ENCODE data around the gene KREMEN2.

The KREMEN2 gene

DNA sequence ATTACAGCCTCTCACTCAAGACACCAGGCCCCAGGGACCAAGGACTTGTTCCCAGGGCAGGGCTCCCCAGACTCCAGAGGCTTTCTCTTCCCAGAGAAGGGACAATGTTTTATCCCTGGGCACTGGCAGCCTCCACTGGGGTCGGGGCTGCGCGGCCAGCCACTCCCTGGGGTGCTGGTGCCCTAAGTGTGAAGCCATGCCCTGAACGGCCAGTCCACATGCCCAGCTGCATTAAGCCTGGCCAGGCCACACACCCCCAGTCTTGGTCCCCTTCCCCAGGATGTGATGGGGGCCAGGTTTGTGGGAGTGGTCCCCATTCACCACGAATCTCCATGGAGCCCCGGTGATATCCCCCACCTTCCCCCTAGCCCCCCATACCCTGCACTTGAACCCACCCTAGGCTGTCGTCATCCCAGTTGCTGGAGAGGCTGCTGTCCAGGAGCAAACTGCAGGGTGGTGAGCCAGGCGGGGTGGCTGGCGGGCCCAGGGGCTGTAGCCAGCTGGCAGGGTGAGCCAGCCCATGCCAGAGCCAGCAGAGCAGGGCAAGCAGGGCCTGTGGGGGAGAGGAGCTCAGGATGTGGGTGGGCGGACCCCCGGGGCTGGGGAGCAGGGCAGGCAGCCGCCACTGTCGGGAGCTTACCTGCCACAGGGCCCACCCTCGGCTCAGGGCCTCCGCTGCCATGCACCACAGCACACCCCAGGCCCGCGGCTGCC lies 9.7 kb downstream of the KREMEN2 start:
- in situ Hi-C loops (cut with HindIII; ENCODE audit: low sequenced_read_pairs): no loop called here
- DNase-seq (ENCODE audit: low read depth): no peak
- H3K4me3 ChIP-seq (ENCODE audit: low read depth, low read length): no peak overlapping the region
- TF ChIP-seq, protein P1, sequence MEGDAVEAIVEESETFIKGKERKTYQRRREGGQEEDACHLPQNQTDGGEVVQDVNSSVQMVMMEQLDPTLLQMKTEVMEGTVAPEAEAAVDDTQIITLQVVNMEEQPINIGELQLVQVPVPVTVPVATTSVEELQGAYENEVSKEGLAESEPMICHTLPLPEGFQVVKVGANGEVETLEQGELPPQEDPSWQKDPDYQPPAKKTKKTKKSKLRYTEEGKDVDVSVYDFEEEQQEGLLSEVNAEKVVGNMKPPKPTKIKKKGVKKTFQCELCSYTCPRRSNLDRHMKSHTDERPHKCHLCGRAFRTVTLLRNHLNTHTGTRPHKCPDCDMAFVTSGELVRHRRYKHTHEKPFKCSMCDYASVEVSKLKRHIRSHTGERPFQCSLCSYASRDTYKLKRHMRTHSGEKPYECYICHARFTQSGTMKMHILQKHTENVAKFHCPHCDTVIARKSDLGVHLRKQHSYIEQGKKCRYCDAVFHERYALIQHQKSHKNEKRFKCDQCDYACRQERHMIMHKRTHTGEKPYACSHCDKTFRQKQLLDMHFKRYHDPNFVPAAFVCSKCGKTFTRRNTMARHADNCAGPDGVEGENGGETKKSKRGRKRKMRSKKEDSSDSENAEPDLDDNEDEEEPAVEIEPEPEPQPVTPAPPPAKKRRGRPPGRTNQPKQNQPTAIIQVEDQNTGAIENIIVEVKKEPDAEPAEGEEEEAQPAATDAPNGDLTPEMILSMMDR (IDR thresholded peaks at IDR 0.05; ENCODE audit: low read depth, low read length, missing control alignments): no peak

DNA sequence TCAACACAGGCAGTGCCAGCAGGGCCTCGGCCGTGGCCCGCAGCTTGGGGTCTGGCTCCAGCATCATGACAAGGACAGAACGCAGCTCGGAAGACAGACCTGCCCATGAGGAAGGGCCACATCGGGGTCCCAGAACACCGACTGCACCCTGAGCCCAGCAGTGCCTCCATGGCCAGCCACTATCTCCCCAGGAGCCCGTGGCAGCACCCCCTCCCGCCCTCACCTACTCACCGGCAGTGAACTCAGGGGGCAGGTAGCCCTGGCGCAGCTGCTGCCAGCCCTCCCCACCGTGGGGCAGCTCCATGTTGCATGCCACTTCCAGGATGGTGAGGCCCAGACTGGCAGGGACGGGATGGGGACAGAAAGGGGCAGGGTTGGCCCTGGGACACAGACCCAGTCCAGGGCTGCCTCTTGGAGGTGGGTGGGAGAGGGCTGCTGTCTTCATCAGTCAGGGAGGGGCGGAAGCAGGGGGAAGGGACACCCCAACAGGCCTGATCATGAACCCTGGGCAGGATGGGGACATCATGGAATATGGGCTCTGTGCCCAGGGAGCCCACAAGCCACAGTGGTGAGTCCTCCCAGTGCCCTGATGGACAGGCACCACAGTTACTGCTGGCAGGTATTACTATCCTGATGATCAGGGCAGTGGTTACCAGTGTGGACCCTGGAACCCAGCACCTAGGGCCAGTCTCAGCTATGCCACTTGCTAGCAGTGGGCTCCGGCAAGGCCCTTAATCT lies 10.4 kb downstream of the KREMEN2 start:
- no peak overlapping the region for H3K4me3 ChIP-seq (ENCODE audit: low read depth, low read length)
- DNase-seq (ENCODE audit: low read depth): no peak
- TF ChIP-seq, protein P1 (IDR thresholded peaks at IDR 0.05; ENCODE audit: low read depth, low read length, missing control alignments): no peak
- in situ Hi-C loops (cut with HindIII; ENCODE audit: low sequenced_read_pairs): no loop called here

DNA sequence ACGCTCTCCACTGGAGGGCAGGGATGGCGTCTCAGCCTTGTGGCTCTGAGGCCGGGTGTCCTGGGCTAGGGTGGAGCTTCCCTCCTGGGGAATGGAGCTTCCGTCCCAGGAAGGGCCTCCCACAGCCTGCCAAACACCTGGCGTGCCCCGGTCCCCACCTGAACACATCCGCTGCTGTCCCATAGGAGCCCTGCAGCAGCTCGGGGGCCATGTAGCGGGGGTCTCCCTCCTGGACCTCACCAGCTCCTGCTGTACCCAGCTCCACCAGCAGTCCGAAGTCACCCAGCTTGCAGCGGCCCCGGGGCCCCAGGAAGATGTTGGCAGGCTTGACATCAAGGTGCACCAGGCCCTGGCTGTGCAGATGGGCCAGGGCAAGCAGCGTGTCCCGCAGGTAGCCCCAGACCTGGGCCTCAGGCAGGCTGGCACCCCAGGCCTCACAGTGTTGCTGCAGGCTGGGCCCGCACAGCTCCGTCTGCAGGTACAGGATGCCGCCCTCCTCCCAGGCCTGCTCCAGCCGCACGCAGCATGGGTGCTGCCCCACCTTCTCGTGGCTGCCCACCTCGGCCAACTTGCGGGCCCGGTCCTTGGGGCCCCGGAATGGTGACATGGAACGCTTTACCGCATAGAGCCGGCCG lies 11.2 kb downstream of the KREMEN2 start:
- TF ChIP-seq, protein P1 (IDR thresholded peaks at IDR 0.05; ENCODE audit: low read depth, low read length, missing control alignments): no peak
- DNase-seq (ENCODE audit: low read depth): no peak
- H3K4me3 ChIP-seq (ENCODE audit: low read depth, low read length): no peak overlapping the region
- in situ Hi-C loops (cut with HindIII; ENCODE audit: low sequenced_read_pairs): no loop called here

DNA sequence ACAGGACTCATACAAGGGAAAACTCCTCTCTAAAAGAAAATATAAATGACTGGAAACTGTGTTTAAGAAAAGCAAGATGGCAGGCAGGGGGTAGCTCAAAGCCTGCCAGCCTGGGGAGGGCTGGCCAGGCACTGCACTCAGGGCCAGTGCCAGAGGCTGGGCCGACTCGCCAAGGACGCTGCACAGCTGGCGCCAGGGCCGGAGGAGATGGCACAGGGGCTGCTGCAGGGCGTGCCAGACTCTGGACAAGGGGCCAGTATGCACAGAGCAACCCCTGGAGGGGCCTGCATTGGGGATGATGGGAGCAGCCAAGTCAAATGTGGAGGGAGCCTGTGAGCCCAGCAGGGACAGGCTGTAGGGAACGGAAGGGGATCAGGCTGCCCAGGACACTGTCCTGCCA lies 12.1 kb downstream of the KREMEN2 start:
- no peak overlapping the region for H3K4me3 ChIP-seq (ENCODE audit: low read depth, low read length)
- no peak for DNase-seq (ENCODE audit: low read depth)
- in situ Hi-C loops (cut with HindIII; ENCODE audit: low sequenced_read_pairs): no loop called here
- TF ChIP-seq, protein P1 (IDR thresholded peaks at IDR 0.05; ENCODE audit: low read depth, low read length, missing control alignments): no peak

DNA sequence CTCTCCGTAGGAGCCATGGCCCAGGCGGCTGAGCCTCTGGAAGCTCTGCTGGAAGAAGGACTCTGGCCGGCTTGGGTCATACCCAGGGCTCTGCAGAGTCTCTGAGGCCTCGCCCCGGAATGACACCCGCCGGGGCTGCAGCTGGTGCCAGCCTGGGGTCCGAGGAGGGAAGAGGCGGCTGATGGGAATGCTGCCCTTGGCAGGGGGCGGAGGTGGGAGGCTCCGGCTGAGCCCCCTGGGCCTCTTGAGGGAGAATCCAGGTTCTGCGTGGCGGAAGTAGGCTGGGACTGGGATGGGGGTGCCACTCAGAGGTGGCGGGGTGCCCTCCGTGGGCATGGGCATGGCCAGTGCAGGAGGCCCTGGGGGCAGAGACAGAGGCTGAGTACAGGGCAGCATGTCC lies 12.6 kb downstream of the KREMEN2 start:
- in situ Hi-C loops (cut with HindIII; ENCODE audit: low sequenced_read_pairs): no loop called here
- TF ChIP-seq, protein P1 (IDR thresholded peaks at IDR 0.05; ENCODE audit: low read depth, low read length, missing control alignments): no peak
- no peak for DNase-seq (ENCODE audit: low read depth)
- H3K4me3 ChIP-seq (ENCODE audit: low read depth, low read length): no peak overlapping the region

DNA sequence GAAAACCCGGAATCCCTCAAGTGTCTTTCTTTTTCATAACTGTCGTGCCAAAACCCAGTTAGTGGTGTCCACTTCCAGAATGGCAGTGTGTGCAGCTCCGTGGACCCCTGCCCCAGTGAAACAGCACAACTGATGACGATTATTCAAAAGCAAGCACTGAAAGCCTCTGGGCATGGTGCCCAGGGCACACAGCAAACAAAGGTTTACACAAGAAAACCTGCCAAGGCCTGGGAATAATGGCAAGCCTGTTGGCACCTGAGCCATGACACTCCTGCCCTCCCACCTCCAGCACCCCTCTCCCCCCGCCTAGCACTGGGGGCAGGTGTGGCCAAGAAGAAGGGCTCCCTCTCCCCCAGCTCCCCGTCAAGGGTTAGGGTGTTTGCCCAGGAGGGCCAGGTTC lies 13.4 kb downstream of the KREMEN2 start:
- TF ChIP-seq, protein P1 (IDR thresholded peaks at IDR 0.05; ENCODE audit: low read depth, low read length, missing control alignments): no peak
- no peak for DNase-seq (ENCODE audit: low read depth)
- in situ Hi-C loops (cut with HindIII; ENCODE audit: low sequenced_read_pairs): no loop called here
- H3K4me3 ChIP-seq (ENCODE audit: low read depth, low read length): no peak overlapping the region

Data from astrocyte of the cerebellum (primary cell).